ENCODE data around the gene LPIN1.

Gene LPIN1

GRCh38 chr2:11764359-11764758, 17.9 kb downstream of the LPIN1 start:
- TF ChIP-seq, protein P1, sequence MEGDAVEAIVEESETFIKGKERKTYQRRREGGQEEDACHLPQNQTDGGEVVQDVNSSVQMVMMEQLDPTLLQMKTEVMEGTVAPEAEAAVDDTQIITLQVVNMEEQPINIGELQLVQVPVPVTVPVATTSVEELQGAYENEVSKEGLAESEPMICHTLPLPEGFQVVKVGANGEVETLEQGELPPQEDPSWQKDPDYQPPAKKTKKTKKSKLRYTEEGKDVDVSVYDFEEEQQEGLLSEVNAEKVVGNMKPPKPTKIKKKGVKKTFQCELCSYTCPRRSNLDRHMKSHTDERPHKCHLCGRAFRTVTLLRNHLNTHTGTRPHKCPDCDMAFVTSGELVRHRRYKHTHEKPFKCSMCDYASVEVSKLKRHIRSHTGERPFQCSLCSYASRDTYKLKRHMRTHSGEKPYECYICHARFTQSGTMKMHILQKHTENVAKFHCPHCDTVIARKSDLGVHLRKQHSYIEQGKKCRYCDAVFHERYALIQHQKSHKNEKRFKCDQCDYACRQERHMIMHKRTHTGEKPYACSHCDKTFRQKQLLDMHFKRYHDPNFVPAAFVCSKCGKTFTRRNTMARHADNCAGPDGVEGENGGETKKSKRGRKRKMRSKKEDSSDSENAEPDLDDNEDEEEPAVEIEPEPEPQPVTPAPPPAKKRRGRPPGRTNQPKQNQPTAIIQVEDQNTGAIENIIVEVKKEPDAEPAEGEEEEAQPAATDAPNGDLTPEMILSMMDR (conservative IDR thresholded peaks at IDR 0.05; ENCODE audit: low read length), result no peak
- no peak for DNase-seq (ENCODE audit: low read depth)

DNA sequence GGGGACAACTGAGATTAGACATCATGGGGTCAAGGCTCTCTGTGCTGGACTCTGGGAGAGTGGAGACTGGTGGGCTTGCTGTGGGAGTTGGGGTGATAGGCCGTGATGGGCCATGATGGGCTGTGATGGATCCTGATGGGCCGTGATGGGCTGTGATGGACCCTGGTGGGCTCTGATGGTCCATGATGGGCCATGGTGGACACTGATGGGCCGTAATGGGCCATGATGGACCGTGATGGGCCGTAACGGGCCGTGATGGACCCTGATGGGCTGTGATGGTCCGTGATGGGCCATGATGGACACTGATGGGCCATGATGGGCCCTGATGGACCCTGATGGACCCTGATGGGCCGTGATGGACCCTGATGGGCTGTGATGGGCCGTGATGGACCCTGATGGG, 18.5 kb downstream of the LPIN1 start:
- DNase-seq (ENCODE audit: low read depth), result no peak
- H3K4me3 ChIP-seq (ENCODE audit: low read length), result no peak overlapping the region
- TF ChIP-seq, protein P1 (conservative IDR thresholded peaks at IDR 0.05; ENCODE audit: low read length), result no peak

More at GRCh38 chr2:11764359-11764758, 17.9 kb downstream of the LPIN1 start:
- no peak overlapping the region for H3K4me3 ChIP-seq (ENCODE audit: low read length)

DNA sequence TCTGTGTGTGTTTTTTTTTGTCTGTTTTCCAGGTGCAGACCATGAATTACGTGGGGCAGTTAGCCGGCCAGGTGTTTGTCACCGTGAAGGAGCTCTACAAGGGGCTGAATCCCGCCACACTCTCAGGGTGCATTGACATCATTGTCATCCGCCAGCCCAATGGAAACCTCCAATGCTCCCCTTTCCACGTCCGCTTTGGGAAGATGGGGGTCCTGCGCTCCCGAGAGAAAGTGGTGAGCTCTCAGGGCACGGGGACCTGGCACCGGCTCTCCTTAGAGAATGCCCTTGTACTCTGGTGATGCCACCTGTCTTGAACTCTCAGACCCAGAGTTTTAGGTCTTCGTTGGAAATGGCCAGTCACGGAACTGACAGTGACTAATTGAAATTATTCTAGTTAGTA, 19.1 kb downstream of the LPIN1 start:
- TF ChIP-seq, protein P1 (conservative IDR thresholded peaks at IDR 0.05; ENCODE audit: low read length), result no peak
- DNase-seq (ENCODE audit: low read depth), result no peak
- H3K4me3 ChIP-seq (ENCODE audit: low read length), result no peak overlapping the region

DNA sequence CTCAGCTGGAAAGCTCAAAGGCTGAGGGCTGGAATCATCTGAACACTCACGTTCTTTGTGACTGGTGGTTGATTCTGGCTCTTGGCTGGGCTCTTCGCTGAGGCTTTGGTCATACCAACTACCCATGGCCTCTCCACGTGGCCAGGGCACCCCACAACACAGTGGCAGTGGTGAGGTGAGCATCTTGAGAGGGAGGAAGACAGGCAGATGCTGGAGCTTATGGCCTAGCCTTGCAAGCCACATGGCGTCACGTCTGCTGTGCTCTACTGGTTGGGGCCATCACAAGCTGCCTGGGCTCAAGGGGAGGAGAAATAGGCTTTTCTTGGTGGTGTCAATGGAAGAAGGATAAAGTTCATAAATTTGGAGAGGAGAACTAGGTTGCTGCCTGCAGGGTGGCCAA, 19.6 kb downstream of the LPIN1 start:
- no peak overlapping the region for H3K4me3 ChIP-seq (ENCODE audit: low read length)
- DNase-seq (ENCODE audit: low read depth), result no peak
- TF ChIP-seq, protein P1 (conservative IDR thresholded peaks at IDR 0.05; ENCODE audit: low read length), result no peak

- TF ChIP-seq, protein P1 (conservative IDR thresholded peaks at IDR 0.05; ENCODE audit: low read length), result no peak
- no peak for DNase-seq (ENCODE audit: low read depth)
- no peak overlapping the region for H3K4me3 ChIP-seq (ENCODE audit: low read length)
These were observed 21.3 kb downstream of the LPIN1 start for GRCh38 chr2:11767779-11768178.

DNA sequence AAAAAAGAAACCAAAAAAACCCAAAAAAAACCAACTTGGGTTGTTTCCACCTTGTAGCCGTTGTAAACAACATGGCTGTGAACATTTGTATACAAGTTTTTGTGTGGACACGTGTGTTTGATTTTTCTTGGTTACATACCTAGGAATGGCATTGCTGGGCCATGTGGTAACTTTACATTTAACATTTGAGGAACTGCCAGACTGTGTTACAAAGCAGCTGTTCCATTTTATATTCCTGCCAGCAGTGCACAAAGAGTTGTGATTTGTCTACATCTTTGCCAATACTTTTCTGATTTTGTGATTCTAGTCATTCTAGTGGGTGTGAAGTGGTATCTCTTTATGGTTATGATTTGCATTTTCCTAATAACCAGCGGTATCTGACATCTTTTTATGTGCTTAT, 22.5 kb downstream of the LPIN1 start:
- no peak overlapping the region for H3K4me3 ChIP-seq (ENCODE audit: low read length)
- TF ChIP-seq, protein P1 (conservative IDR thresholded peaks at IDR 0.05; ENCODE audit: low read length), result no peak
- DNase-seq (ENCODE audit: low read depth), result no peak

- no peak for DNase-seq (ENCODE audit: low read depth)
- TF ChIP-seq, protein P1 (conservative IDR thresholded peaks at IDR 0.05; ENCODE audit: low read length), result no peak
- H3K4me3 ChIP-seq (ENCODE audit: low read length), result no peak overlapping the region
These were observed 23.1 kb downstream of the LPIN1 start for GRCh38 chr2:11769516-11769915.
